Gastroesophageal sphincter (tissue), 3 donors: ENCODE data around the gene VWC2.

Experiments used
- POLR2A ChIP-seq, 2 donors: fragments of 450-650 bp; IDR thresholded peaks; one replicate each; pipeline ENCODE4 v1.6.1; 2017; ENCODE audit warnings: antibody characterized with exemption in 2 of 2, mild to moderate bottlenecking in 2 of 2, moderate library complexity in 1 of 2
- TF ChIP-seq, protein P1 (sequence below), 4 experiments: fragments of 200-600 bp in 2 of 4; fragments of 450-650 bp in 2 of 4; sonication (generic) in 1 of 4; IDR thresholded peaks; one replicate each; pipeline ENCODE4 v1.5.1; 2017 to 2019; ENCODE audit warnings: antibody characterized with exemption in 4 of 4, mild to moderate bottlenecking in 2 of 4, moderate library complexity in 2 of 4

DNA sequence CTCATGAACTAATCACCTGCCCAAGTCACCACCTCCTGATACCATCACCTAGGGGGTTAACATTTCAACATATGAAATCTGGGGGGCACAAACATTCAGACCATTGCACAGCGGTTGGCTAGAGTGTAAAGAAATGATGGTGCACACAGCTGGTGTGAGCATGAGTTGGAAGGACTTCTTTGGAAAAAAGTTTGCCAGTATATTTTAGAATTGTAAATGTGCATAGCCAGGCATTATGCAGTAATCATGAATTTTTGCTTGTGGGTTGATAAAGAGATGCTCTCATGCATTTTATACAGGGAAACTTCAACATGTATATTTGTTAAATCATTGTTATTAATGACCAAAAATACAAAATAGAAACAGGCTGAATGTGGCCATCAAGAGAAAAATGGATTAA, 100.0 kb downstream of the VWC2 start:
- TF ChIP-seq, protein P1, sequence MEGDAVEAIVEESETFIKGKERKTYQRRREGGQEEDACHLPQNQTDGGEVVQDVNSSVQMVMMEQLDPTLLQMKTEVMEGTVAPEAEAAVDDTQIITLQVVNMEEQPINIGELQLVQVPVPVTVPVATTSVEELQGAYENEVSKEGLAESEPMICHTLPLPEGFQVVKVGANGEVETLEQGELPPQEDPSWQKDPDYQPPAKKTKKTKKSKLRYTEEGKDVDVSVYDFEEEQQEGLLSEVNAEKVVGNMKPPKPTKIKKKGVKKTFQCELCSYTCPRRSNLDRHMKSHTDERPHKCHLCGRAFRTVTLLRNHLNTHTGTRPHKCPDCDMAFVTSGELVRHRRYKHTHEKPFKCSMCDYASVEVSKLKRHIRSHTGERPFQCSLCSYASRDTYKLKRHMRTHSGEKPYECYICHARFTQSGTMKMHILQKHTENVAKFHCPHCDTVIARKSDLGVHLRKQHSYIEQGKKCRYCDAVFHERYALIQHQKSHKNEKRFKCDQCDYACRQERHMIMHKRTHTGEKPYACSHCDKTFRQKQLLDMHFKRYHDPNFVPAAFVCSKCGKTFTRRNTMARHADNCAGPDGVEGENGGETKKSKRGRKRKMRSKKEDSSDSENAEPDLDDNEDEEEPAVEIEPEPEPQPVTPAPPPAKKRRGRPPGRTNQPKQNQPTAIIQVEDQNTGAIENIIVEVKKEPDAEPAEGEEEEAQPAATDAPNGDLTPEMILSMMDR (IDR thresholded peaks at IDR 0.05): no peak
- no peak for TF ChIP-seq POLR2A (IDR thresholded peaks at IDR 0.05)
